SK-N-SH treated with all-trans-retinoic acid at 6 μM for 48 hours (cell line): ENCODE results near the gene ZNF557.
A peak's percentile ranks its signal among the peaks of the same experiment; 100 is the strongest.

ENCODE experiments used
- ATAC-seq: fragments of 200-7000 bp; cut with Tn5 transposase; 3 replicates; pipeline ENCODE4 v1.9.1; 2020; ENCODE audit warnings: mild to moderate bottlenecking, moderate library complexity
- ARNTL ChIP-seq: fragments of 450-650 bp; formaldehyde crosslinking; IDR thresholded peaks from 2 replicates; pipeline ENCODE4 v1.5.0; 2020; ENCODE audit warnings: low read depth, mild to moderate bottlenecking, moderate library complexity, borderline replicate concordance
- CREB5 ChIP-seq: fragments of 250-450 bp; sonication (Bioruptor Pico); IDR thresholded peaks from 2 replicates; pipeline ENCODE4 v1.5.1; 2020; ENCODE audit warnings: low read depth, mild to moderate bottlenecking, moderate library complexity
- CSDC2 ChIP-seq: fragments of 250-450 bp; sonication (Bioruptor Pico); IDR thresholded peaks from 2 replicates; pipeline ENCODE4 v1.5.0; 2020; ENCODE audit warnings: mild to moderate bottlenecking, moderate library complexity
- ESRRG ChIP-seq: fragments of 250-450 bp; sonication (Bioruptor Pico); IDR thresholded peaks from 2 replicates; pipeline ENCODE4 v1.6.1; 2021; ENCODE audit warnings: mild to moderate bottlenecking
- GLIS3 ChIP-seq: fragments of 250-450 bp; sonication (Bioruptor Pico); IDR thresholded peaks from 2 replicates; pipeline ENCODE4 v1.5.0; 2020; ENCODE audit warnings: mild to moderate bottlenecking, moderate library complexity
- OSR1 ChIP-seq: fragments of 250-450 bp; sonication (Bioruptor Pico); IDR thresholded peaks from 2 replicates; pipeline ENCODE4 v1.8.0; 2022; ENCODE audit warnings: moderate library complexity, mild to moderate bottlenecking, inconsistent platforms
- PATZ1 ChIP-seq: fragments of 250-450 bp; sonication (Bioruptor Pico); IDR thresholded peaks from 2 replicates; pipeline ENCODE4 v1.8.0; 2020; ENCODE audit warnings: mild to moderate bottlenecking, moderate library complexity, borderline replicate concordance
- POU6F1 ChIP-seq: fragments of 250-450 bp; sonication (Bioruptor Pico); IDR thresholded peaks from 2 replicates; pipeline ENCODE4 v1.8.0; 2021; ENCODE audit warnings: low read depth, mild to moderate bottlenecking, moderate library complexity, borderline replicate concordance
- PPARA ChIP-seq: fragments of 250-450 bp; sonication (Bioruptor Pico); IDR thresholded peaks from 2 replicates; pipeline ENCODE4 v1.5.0; 2020; ENCODE audit warnings: mild to moderate bottlenecking, borderline replicate concordance
- RARB ChIP-seq: fragments of 250-450 bp; sonication (Bioruptor Pico); IDR thresholded peaks from 2 replicates; pipeline ENCODE4 v1.8.0; 2021; ENCODE audit warnings: mild to moderate bottlenecking, moderate library complexity
- SNAI2 ChIP-seq: fragments of 250-450 bp; sonication (Bioruptor Pico); IDR thresholded peaks from 2 replicates; pipeline ENCODE4 v1.5.0; 2020; ENCODE audit warnings: mild to moderate bottlenecking, moderate library complexity
- TCF4 ChIP-seq: fragments of 250-450 bp; sonication (Bioruptor Pico); IDR thresholded peaks from 2 replicates; pipeline ENCODE4 v1.8.0; 2021; ENCODE audit warnings: mild to moderate bottlenecking, moderate library complexity, borderline replicate concordance
- TOX ChIP-seq: fragments of 250-450 bp; sonication (Bioruptor Pico); IDR thresholded peaks from 2 replicates; pipeline ENCODE4 v1.8.0; 2021; ENCODE audit warnings: mild to moderate bottlenecking, moderate library complexity, borderline replicate concordance
- TSHZ2 ChIP-seq: fragments of 250-450 bp; sonication (Bioruptor Pico); IDR thresholded peaks from 2 replicates; pipeline ENCODE4 v1.5.0; 2020; ENCODE audit warnings: mild to moderate bottlenecking, moderate library complexity
- ZC3H10 ChIP-seq: fragments of 250-450 bp; sonication (Bioruptor Pico); IDR thresholded peaks from 2 replicates; pipeline ENCODE4 v1.5.1; 2021; ENCODE audit warnings: mild to moderate bottlenecking, moderate library complexity
- ZFP3 ChIP-seq: fragments of 250-450 bp; sonication (Bioruptor Pico); IDR thresholded peaks from 2 replicates; pipeline ENCODE4 v1.5.0; 2020; ENCODE audit warnings: mild to moderate bottlenecking, moderate library complexity
- ZNF565 ChIP-seq: fragments of 450-650 bp; formaldehyde crosslinking; conservative IDR thresholded peaks from 2 replicates; pipeline ENCODE4 v1.5.0; 2020; ENCODE audit warnings: low read depth, mild to moderate bottlenecking, moderate library complexity
- ZNF70 ChIP-seq: fragments of 450-650 bp; formaldehyde crosslinking; IDR thresholded peaks from 2 replicates; pipeline ENCODE4 v1.5.0; 2020; ENCODE audit warnings: mild to moderate bottlenecking, moderate library complexity
- ZNF8 ChIP-seq: fragments of 450-650 bp; formaldehyde crosslinking; IDR thresholded peaks from 2 replicates; pipeline ENCODE4 v1.5.0; 2020; ENCODE audit warnings: mild to moderate bottlenecking, moderate library complexity

The ZNF557 gene

GRCh38 chr19:7068599-7068998 is 904 bp upstream of the ZNF557 start (continued):
- TF ChIP-seq ARNTL = no peak
- TF ChIP-seq ZC3H10 = no peak
- no peak for TF ChIP-seq TOX
- no peak for TF ChIP-seq ZNF565

- TF ChIP-seq POU6F1 (CRISPR knock-in tag) (no peak), ARNTL (no peak), PATZ1 (no peak), TSHZ2 (no peak), RARB (CRISPR knock-in tag) (no peak), TCF4 (CRISPR knock-in tag) (no peak), SNAI2 (no peak)
- peak; percentile 40 for ATAC-seq
These were observed 362 bp downstream of the ZNF557 start for GRCh38 chr19:7069904-7070226.

- TF ChIP-seq ESRRG (no peak), ZFP3 (CRISPR knock-in tag) (no peak), ARNTL (no peak), TOX (no peak), OSR1 (no peak), POU6F1 (CRISPR knock-in tag) (no peak), CREB5 (CRISPR knock-in tag) (no peak), CSDC2 (CRISPR knock-in tag) (no peak), SNAI2 (no peak), PATZ1 (no peak), PPARA (CRISPR knock-in tag) (no peak), ZNF70 (CRISPR knock-in tag) (no peak), GLIS3 (CRISPR knock-in tag) (no peak), ZNF8 (CRISPR knock-in tag) (no peak)
- TF ChIP-seq, all 23 proteins: peak for 0
- ATAC-seq = no peak
These were observed 3.0 kb downstream of the ZNF557 start for GRCh38 chr19:7072541-7072940.
